SW 1271 (cell line): ENCODE data around the gene ZNF653.

ENCODE experiments used
- DNase-seq, 2 experiments: peaks; one replicate each; lab custom pipeline; 2025; lab: John Stamatoyannopoulos, UW

Gene ZNF653

GRCh38 chr19:11513946-11514345, 8.3 kb upstream of the ZNF653 start:
- no peak for DNase-seq

- DNase-seq: no peak
Observed at GRCh38 chr19:11510444-11510843, 4.8 kb upstream of the ZNF653 start.

- DNase-seq: no peak
Observed at GRCh38 chr19:11507370-11508078, 1.9 kb upstream of the ZNF653 start.

GRCh38 chr19:11506967-11507366, 1.3 kb upstream of the ZNF653 start:
- DNase-seq: no peak

GRCh38 chr19:11506101-11506555, 489 bp upstream of the ZNF653 start:
- no peak for DNase-seq

GRCh38 chr19:11505032-11505503, 571 bp downstream of the ZNF653 start:
- peak; percentile 85 to 92 for DNase-seq

GRCh38 chr19:11504502-11505031, 1.1 kb downstream of the ZNF653 start:
- DNase-seq: no peak

GRCh38 chr19:11499890-11500420, 5.7 kb downstream of the ZNF653 start:
- no peak for DNase-seq

- no peak for DNase-seq
Observed at GRCh38 chr19:11499220-11499726, 6.4 kb downstream of the ZNF653 start.

GRCh38 chr19:11496391-11497163, 9.1 kb downstream of the ZNF653 start:
- DNase-seq: peak; percentile 45 to 75

GRCh38 chr19:11495885-11496284, 9.8 kb downstream of the ZNF653 start:
- DNase-seq: no peak

- DNase-seq: no peak
Observed at GRCh38 chr19:11495481-11495880, 10.2 kb downstream of the ZNF653 start.

- no peak for DNase-seq
Observed at GRCh38 chr19:11494634-11495285, 10.9 kb downstream of the ZNF653 start.

GRCh38 chr19:11489378-11489777, 16.3 kb downstream of the ZNF653 start:
- DNase-seq: no peak

GRCh38 chr19:11486661-11487503, 18.8 kb downstream of the ZNF653 start:
- no peak for DNase-seq

- no peak for DNase-seq
Observed at GRCh38 chr19:11485245-11485837, 20.3 kb downstream of the ZNF653 start.

GRCh38 chr19:11483366-11484111, 22.1 kb downstream of the ZNF653 start:
- no peak for DNase-seq

GRCh38 chr19:11482384-11483050, 23.1 kb downstream of the ZNF653 start:
- peak; percentile 46 to 80 for DNase-seq
